Activated CD4-positive, alpha-beta T cell treated with anti-CD3 and anti-CD28 coated beads, Interleukin-2, Interleukin-4, amounts not matched to agents 100 ng/mL and 50 ng/mL, durations not matched to agents 16 hours and 8 hours (primary cell): Measurements from ENCODE around the gene DAB2IP.

ENCODE experiments used
- DNase-seq: peaks from one replicate; pipeline ENCODE4 v3.0.0-alpha.2; 2020; ENCODE audit warnings: low spot score

DAB2IP gene

DNA sequence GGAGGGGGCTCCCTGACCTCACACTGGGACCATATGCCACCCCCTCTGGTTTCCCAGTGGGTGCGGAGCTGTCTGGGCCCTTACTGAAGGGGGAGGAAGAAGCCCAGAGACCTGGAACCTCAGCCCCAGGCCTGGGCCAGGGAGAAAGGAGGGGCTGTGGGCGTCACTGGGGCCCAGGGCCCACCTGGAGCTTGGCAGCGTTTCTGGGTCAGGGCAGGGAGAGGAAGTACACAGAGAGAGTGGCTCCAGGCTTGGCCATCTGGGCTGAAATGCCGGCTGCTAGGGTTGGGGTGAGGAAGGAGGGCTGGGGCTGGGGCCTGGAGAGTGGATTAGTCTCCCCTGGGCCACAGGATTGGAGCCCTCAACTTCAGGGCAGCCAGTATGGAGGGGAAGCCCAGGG, 6.4 kb upstream of the DAB2IP start:
- no peak for DNase-seq

GRCh38 chr9:121645853-121646807, 5.3 kb upstream of the DAB2IP start:
- DNase-seq: no peak

GRCh38 chr9:121646992-121647391, 4.4 kb upstream of the DAB2IP start:
- DNase-seq: no peak

GRCh38 chr9:121648172-121648571, 3.3 kb upstream of the DAB2IP start:
- DNase-seq: no peak

GRCh38 chr9:121648799-121649198, 2.6 kb upstream of the DAB2IP start:
- DNase-seq: no peak

DNA sequence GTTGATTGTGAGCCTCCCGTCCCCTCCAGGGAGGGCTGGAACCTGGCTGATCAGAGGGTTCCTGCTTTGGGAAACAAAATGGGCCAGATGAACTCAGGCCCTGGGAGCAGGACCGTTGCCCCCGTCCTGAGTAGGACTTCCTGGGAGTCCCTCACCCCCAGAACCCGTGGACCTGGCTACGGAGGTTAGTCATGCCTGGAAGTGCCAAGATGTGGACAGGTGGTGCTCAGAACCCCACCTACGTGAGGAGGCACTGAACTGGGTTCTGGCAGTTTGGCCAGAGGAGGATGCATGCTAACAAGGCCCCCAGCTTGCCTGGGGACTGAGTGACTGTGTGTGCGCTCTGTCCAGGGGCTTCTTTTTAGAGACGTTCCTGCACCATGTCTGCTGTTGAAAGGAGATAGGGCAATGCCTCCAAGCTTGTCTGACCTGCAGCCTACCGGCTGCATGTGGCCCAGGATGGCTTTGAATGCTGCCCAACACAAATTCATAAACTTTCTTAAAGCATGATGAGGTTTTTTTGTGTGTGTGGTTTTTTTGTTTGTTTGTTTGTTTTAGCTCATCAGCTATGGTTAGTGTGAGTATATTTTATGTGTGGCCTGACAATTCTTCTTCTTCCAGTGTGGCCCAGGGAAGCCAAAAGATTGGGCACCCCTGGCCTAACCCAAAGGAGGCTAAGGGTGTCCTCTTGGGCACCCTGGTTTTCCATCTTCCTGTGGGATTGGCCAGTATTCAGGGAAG, 1.8 kb upstream of the DAB2IP start:
- DNase-seq: no peak

DNA sequence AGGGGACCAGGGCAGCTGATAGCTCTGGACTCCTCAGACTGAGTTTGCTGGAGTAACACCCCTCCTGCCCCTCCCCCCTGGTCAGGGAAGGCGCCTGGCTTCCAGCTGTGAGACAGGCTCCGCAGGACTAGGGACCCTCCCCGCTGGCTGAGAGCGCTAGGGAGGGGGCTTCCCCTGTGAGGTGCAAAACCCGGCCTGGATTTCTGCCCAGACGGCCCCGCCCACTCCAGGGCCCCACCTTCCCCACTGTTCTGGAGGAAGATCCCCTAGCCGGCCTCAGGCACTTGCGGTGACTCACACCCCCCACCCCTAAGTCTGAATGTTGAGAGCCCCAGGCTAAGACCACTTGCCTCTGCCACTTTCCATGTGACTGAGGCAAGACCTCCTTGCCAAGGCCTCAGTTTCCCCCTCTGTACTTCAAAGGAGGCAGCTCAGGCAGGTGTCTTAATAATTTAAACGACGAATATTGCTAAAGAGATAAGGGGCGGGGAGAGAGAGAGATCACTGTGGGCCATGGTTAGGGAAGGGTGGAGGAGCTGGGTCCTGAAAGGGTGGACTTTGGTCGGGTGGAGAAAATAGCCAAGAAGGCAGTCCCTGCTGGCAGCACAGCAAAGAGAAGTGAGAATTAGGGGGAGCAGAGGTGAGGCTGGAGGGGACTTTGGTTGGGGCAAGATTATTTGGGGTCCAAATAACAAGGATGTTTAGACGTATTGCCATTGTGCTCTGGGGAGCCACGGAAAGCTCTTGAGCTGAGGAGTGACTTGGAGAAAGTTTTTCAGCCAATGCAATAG, 1.0 kb upstream of the DAB2IP start:
- DNase-seq: no peak

DNA sequence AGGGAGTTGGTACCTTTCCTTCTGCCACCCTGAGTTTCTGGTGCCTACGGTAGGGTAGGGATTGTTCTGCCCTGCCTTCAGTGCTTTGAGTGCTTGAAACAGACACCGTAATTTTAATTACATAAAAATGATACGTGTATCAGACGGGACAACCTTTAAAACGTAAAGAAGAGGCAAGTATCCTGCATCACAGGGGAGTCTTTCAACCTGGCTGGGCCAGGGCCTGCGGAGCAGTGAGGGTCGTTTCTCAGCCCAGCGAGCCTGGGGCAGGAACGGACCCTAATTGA, 483 bp upstream of the DAB2IP start:
- DNase-seq: no peak

DNA sequence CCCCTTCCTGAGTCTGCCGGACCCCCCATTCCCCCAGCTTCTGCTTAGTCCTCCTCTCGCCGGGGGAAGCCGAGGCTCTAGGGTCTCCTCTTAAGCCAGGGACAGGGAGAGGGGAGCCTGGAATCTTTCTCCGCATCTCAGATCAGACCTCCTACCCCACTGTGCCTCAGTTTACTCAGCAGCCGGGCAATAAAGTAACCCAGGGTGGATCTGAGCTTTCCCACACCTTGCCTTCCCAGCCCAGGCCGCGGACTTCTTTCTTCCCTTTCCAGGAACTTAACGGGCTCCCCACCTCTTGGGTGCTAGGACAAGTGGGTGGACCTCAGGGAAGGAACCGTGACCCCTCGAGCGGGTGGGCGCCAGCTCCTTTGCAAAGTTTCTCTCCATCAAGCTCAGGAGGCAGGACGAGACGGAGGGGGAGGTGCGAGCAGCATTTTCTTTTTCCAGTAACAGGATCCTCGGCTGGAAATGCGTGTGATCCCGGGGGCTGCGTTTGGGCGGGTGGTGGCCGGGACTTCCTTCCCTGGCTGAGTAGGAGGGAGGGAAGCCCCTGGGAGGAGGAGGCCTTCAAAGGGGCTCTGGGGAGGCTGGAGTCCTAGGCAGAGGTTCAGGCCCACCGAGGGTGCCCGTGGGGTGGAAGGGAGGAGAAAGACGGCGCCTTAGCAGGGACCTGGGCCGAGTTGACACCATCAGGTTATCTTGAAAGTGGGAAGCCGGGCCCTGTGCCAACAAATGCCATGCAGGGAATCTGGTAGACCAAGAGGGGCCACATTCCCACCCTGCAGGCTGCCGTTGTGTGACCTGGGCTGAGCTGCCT, 795 bp downstream of the DAB2IP start:
- DNase-seq: no peak

GRCh38 chr9:121652838-121653231, 1.4 kb downstream of the DAB2IP start:
- DNase-seq: no peak

GRCh38 chr9:121654499-121655140, 3.2 kb downstream of the DAB2IP start:
- no peak for DNase-seq

GRCh38 chr9:121655231-121655755, 3.9 kb downstream of the DAB2IP start:
- no peak for DNase-seq

- no peak for DNase-seq
These were observed 5.6 kb downstream of the DAB2IP start for GRCh38 chr9:121656941-121657470.

GRCh38 chr9:121658166-121658565, 6.7 kb downstream of the DAB2IP start:
- no peak for DNase-seq

- no peak for DNase-seq
These were observed 7.2 kb downstream of the DAB2IP start for GRCh38 chr9:121658591-121658990.

GRCh38 chr9:121660367-121660766, 8.9 kb downstream of the DAB2IP start:
- no peak for DNase-seq

- DNase-seq: no peak
These were observed 9.4 kb downstream of the DAB2IP start for GRCh38 chr9:121660876-121661275.

DNA sequence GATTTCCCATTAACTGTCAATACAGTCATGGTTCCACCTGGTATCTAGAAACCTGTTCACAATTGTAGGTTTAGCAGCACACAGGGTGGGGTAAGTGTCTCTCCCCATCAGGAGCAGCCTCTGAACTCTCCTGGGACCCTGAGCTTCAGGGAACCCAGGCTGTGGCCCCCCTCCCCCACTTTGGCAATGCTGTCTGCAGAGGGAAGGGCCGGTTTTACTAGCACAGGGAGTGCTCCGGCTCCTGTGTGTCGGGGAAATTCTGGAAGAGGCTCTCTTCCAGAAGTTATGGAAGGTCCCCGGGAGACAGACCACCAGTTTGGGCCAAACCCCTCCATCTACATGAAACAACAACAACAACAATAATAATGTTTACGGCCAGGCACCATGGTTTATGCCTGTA, 9.9 kb downstream of the DAB2IP start:
- no peak for DNase-seq

GRCh38 chr9:121662359-121662758, 10.9 kb downstream of the DAB2IP start:
- no peak for DNase-seq

- no peak for DNase-seq
These were observed 11.6 kb downstream of the DAB2IP start for GRCh38 chr9:121662891-121663580.
